DOHH2 (cell line): ENCODE results near the gene CNN1.

Experiments used
- H3F3A ChIP-seq: fragments of 200-600 bp; sonication (generic), shearing (Covaris generic); 2 replicates; pipeline ENCODE4 v1.6.0; 2016; ENCODE audit warnings: antibody characterized with exemption, mild to moderate bottlenecking; ENCODE audit not compliant: control insufficient read depth, insufficient read depth
- H3K27ac ChIP-seq: fragments of 200-600 bp; sonication (generic); 2 replicates; pipeline ENCODE4 v1.5.1; 2014; ENCODE audit warnings: low read depth, mild to moderate bottlenecking, low read length, moderate library complexity
- H3K27me3 ChIP-seq: fragments of 200-600 bp; sonication (generic); 2 replicates; pipeline ENCODE4 v1.6.1; 2014; ENCODE audit warnings: mild to moderate bottlenecking, low read length, mixed read lengths; ENCODE audit not compliant: control insufficient read depth
- H3K36me3 ChIP-seq: fragments of 200-600 bp; sonication (generic); 2 replicates; pipeline ENCODE4 v1.6.1; 2014; ENCODE audit warnings: mild to moderate bottlenecking, low read length, moderate library complexity, mixed read lengths; ENCODE audit not compliant: control insufficient read depth
- H3K4me1 ChIP-seq: fragments of 200-600 bp; sonication (generic); 2 replicates; pipeline ENCODE4 v1.6.1; 2014; ENCODE audit warnings: mild to moderate bottlenecking, low read length, mixed read lengths; ENCODE audit not compliant: control insufficient read depth
- H3K4me2 ChIP-seq: fragments of 200-600 bp; sonication (generic); 2 replicates; pipeline ENCODE4 v1.6.0; 2014; ENCODE audit warnings: mild to moderate bottlenecking, low read length, moderate library complexity
- H3K4me3 ChIP-seq: fragments of 200-600 bp; sonication (generic); 2 replicates; pipeline ENCODE4 v1.5.1; 2014; ENCODE audit warnings: mild to moderate bottlenecking, low read length, mixed read lengths
- H3K79me2 ChIP-seq: fragments of 200-600 bp; sonication (generic); 2 replicates; pipeline ENCODE4 v1.6.1; 2014; ENCODE audit warnings: mild to moderate bottlenecking, low read length, mixed read lengths; ENCODE audit not compliant: control insufficient read depth
- H3K9me2 ChIP-seq: fragments of 200-600 bp; sonication (generic); replicated peaks from 2 replicates; pipeline ENCODE4 v1.6.1; 2014; ENCODE audit warnings: mild to moderate bottlenecking, low read length, mixed read lengths; ENCODE audit not compliant: control insufficient read depth
- H3K9me3 ChIP-seq: fragments of 200-600 bp; sonication (generic); 2 replicates; pipeline ENCODE4 v1.6.1; 2014; ENCODE audit warnings: antibody characterized with exemption, low read length, mixed read lengths; ENCODE audit not compliant: control insufficient read depth, insufficient read depth
- H4K20me1 ChIP-seq: fragments of 200-600 bp; sonication (generic); 2 replicates; pipeline ENCODE4 v1.6.0; 2014; ENCODE audit warnings: low read depth, mild to moderate bottlenecking, antibody characterized with exemption, low read length, moderate library complexity; ENCODE audit not compliant: control insufficient read depth, insufficient read depth
- EZH2phosphoT487 ChIP-seq: fragments of 200-600 bp; sonication (generic); IDR thresholded peaks from 2 replicates; pipeline ENCODE4 v1.6.1; 2017; ENCODE audit warnings: borderline replicate concordance, mild to moderate bottlenecking, antibody characterized with exemption, low read length, moderate library complexity, mixed read lengths
- TF ChIP-seq, protein P1 (sequence below): fragments of 200-600 bp; sonication (generic); IDR thresholded peaks from one replicate; pipeline ENCODE4 v1.5.1; 2014; ENCODE audit warnings: antibody characterized with exemption, mild to moderate bottlenecking, low read depth, low read length; ENCODE audit not compliant: poor library complexity, severe bottlenecking

Gene CNN1

DNA sequence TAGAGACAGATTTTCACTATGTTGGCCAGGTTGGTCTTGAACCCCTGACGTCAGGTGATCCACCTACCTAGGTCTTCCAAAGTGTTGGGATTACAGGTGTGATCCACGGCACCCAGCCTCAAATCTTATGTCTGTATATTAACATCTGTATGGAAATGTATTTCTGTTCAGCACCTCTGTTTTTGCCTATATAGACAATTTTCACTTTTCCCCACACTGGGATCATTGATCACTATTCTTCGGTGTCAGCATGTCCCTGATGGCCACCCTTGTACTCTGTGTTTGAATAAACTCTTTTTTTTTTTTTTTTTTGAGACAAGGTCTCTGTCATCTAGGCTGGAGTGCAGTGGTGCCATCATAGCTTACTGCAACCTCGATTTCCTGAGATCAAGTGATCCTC lies 55.4 kb downstream of the CNN1 start:
- Histone ChIP-seq H3K4me2 (no peak overlapping the region), H3K27ac (no peak overlapping the region), H4K20me1 (no peaks in the 10 kb centered on the region), H3K4me1 (peaks cover 22% of the 10 kb centered on the region), H3K27me3 (no peaks in the 10 kb centered on the region), H3K36me3 (peaks cover 10% of the 10 kb centered on the region), H3K9me3 (no peaks in the 10 kb centered on the region), H3F3A (no peaks in the 10 kb centered on the region), H3K79me2 (peaks cover 17% of the 10 kb centered on the region), H3K9me2 (no peaks in the 10 kb centered on the region), H3K4me3 (no peak overlapping the region)
- TF ChIP-seq EZH2phosphoT487: no peak
- TF ChIP-seq, protein P1, sequence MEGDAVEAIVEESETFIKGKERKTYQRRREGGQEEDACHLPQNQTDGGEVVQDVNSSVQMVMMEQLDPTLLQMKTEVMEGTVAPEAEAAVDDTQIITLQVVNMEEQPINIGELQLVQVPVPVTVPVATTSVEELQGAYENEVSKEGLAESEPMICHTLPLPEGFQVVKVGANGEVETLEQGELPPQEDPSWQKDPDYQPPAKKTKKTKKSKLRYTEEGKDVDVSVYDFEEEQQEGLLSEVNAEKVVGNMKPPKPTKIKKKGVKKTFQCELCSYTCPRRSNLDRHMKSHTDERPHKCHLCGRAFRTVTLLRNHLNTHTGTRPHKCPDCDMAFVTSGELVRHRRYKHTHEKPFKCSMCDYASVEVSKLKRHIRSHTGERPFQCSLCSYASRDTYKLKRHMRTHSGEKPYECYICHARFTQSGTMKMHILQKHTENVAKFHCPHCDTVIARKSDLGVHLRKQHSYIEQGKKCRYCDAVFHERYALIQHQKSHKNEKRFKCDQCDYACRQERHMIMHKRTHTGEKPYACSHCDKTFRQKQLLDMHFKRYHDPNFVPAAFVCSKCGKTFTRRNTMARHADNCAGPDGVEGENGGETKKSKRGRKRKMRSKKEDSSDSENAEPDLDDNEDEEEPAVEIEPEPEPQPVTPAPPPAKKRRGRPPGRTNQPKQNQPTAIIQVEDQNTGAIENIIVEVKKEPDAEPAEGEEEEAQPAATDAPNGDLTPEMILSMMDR: no peak

DNA sequence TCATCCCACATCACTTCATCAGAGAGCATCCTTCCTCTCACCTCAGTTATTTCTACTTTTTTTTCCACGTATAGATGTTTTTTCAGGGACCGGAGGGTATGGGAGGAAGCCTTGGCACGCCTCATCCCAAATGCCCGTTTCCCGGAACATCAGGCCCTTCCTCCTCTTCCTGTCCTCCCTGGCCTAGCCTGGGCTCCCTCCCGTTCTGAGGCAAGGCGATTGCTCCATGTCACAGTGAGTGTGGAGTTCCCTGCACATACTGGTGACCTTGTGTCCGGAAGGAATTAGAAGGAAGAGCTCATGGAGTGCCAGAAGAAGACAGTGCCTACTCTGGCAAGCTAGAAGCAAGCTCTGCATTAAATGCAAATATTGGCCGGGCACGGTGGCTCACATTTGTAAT lies 57.5 kb downstream of the CNN1 start:
- Histone ChIP-seq H4K20me1 (no peaks in the 10 kb centered on the region), H3K9me3 (no peaks in the 10 kb centered on the region), H3K9me2 (no peaks in the 10 kb centered on the region), H3K36me3 (peaks cover 15% of the 10 kb centered on the region), H3K27ac (no peak overlapping the region), H3K79me2 (peaks cover 35% of the 10 kb centered on the region), H3K4me1 (peaks cover 40% of the 10 kb centered on the region), H3F3A (no peaks in the 10 kb centered on the region), H3K27me3 (no peaks in the 10 kb centered on the region), H3K4me3 (peak overlapping the region; percentile 87; the same call in 1 of the 2 replicates), H3K4me2 (peak overlapping the region; percentile 94)
- no peak for TF ChIP-seq EZH2phosphoT487
- TF ChIP-seq, protein P1: no peak

DNA sequence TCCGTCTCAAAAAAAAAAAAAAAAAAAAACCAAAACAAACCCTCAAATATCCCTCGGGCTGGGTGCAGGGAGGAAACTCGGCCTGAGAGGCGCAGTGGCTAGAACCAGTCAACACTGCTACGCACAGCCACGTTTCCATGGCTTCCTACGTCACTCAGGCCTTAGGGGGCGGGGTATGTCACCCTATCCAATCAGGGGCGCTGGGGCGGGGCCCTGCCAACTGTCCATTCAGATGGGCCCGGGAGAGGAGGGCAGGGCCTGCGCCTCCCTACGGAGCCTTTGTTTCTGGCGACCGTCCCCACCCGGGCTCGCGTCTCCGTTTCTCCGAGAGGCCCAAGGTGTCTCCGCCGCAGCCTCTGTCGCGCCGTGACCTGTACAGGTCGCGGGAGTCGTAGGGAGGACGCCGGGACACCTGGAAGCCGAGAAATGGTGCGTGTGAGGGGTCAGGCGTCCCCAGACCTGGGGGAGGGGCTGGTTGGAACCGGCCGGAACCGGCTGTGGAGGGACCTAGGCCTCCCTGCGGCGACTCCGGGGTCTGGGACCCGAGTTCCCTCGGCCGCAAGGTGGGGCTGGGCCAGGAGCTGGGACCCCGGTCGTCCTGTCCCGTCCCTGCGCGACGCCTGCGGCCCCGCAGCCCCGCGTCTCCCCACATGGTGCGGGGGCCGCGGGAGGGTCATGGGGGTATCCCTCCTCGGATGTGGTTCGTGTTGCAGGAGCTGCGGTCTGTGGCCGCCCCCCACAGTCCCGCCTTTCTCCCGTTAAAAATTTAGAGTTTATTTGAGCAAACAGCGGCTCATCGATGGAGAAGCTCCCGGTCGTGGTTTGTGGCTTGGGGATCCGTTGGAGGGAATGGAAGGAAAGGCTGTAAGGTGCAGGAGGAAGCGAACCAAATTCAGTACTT lies 58.8 kb downstream of the CNN1 start, which contains the start of gene ZNF627:
ZNF627 (plus strand) TSS at position 282 of the 901 bp plus-strand sequence; CDS start at position 427, 145 bp downstream.
- Histone ChIP-seq H3K4me3 (peak within 1 kb of the TSS; percentile 87), H3K4me2 (peak within 1 kb of the TSS; percentile 94), H4K20me1 (no peaks in the 10 kb centered on the region), H3K79me2 (peaks cover 45% of the 10 kb centered on the region), H3K27ac (peak within 1 kb of the TSS; percentile 41), H3K27me3 (no peaks in the 10 kb centered on the region), H3K36me3 (peaks cover 19% of the 10 kb centered on the region), H3K4me1 (peaks cover 40% of the 10 kb centered on the region), H3K9me3 (no peaks in the 10 kb centered on the region), H3F3A (no peaks in the 10 kb centered on the region), H3K9me2 (no peaks in the 10 kb centered on the region)
- TF ChIP-seq EZH2phosphoT487: no peak
- TF ChIP-seq, protein P1: peak; percentile 8
